H1 (cell line): ENCODE measurements around the gene TRPM1. TPM values are rescaled to one million over a fixed set of nuclear protein-coding genes. Genes with fewer than 3 reads are reported as not detected.

Experiments
- CREB1 ChIP-seq: IDR thresholded peaks from 2 replicates; pipeline ENCODE4 v1.6.1; 2012; ENCODE audit warnings: inconsistent platforms
- EP300 ChIP-seq, 2 experiments: IDR thresholded peaks; 1 replicate in 1 of 2; 2 replicates in 1 of 2; pipeline ENCODE4 v1.6.1; 2011 to 2012; ENCODE audit warnings: low read depth in 2 of 2, low read length in 2 of 2, mild to moderate bottlenecking in 2 of 2, borderline replicate concordance in 1 of 2, inconsistent platforms in 1 of 2, moderate library complexity in 1 of 2
- KDM1A ChIP-seq: fragments of 200-600, 300-600 bp; sonication (generic); IDR thresholded peaks from 2 replicates; pipeline ENCODE4 v1.7.1; 2016; ENCODE audit warnings: mild to moderate bottlenecking, low read length, borderline replicate concordance
- SAP30 ChIP-seq: fragments of 300-600 bp; sonication (generic); IDR thresholded peaks from 2 replicates; pipeline ENCODE4 v1.7.1; 2012; ENCODE audit warnings: low read length, moderate library complexity, mild to moderate bottlenecking, inconsistent platforms; ENCODE audit not compliant: insufficient read depth, insufficient replicate concordance
- TAF7 ChIP-seq: optimal IDR thresholded peaks from 2 replicates; pipeline ENCODE3; 2011; ENCODE audit warnings: low read depth, mild to moderate bottlenecking, inconsistent platforms, low read length, moderate library complexity, borderline replicate concordance
- polyA plus RNA-seq, 7 experiments: library from polyadenylated mRNA; depleted of rRNA in 3 of 7; stranded (reverse) in 5 of 7; unstranded in 2 of 7; fragments of >200 nt in 5 of 7; fragments of 200-250 nt in 2 of 7; gene quantifications; 1 replicate in 5 of 7; 2 replicates in 1 of 7; 4 replicates in 1 of 7; pipeline versions ENCODE4 v1.2.1 to v1.2.3, GENCODE V29; 2011 to 2013; ENCODE audit warnings: missing spikeins in 2 of 7, mixed read lengths in 2 of 7
- total RNA-seq: library from RNA; stranded (reverse); fragmentation: NEBNext Ultra II Directional; extraction: Animal tissue kit (Norgen Biotek cat#: 25700); gene quantifications from 2 replicates; pipeline ENCODE4 v1.2.1, GENCODE V29; 2021

TRPM1 gene
- total and polyA plus RNA-seq, 2 of the 8 experiments (the other 6 are each of a cell fraction or from before 2014, with no cell fraction given), result 0.05 TPM; not detected in 1

- no peak for TF ChIP-seq CREB1
- TF ChIP-seq TAF7, result no peak
- no peak for TF ChIP-seq KDM1A
- no peak for TF ChIP-seq EP300 (IDR thresholded peaks at IDR 0.05; ENCODE audit: borderline replicate concordance in 1 of 2, low read depth in 2 of 2, low read length in 2 of 2)
- no peak for TF ChIP-seq SAP30
These were observed 146.9 kb downstream of the TRPM1 start (continued) for GRCh38 chr15:30954674-30955073.
